DMS 273 (cell line): ENCODE measurements around the gene ZNF433.
"Not testable (repeated sequence)": the region's sequence is repeated elsewhere in the genome, so short reads cannot be mapped to it uniquely, and the experiment has no call there.

Experiments used
- DNase-seq: peaks from one replicate; lab custom pipeline; 2025; ENCODE audit not compliant: unreplicated experiment; lab: John Stamatoyannopoulos, UW

The ZNF433 gene

GRCh38 chr19:11991921-11992320, 43.6 kb downstream of the ZNF433 start:
- not testable (repeated sequence) for DNase-seq

DNA sequence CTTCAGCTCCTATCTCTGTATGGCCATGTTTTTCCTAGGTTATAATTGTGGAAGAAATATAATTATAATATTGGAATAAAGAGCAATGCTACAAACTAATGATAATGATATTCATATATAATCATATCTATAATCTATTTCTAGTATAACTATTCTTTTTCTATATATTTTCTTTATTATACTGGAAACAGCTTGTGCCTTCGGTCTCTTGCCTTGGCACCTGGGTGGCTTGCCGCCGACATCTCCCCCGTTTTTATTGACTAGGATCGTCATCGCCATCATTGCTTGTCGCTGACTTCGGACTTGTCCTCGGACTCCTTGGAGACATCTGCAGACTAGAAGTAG, 46.4 kb downstream of the ZNF433 start:
- DNase-seq = no peak

DNA sequence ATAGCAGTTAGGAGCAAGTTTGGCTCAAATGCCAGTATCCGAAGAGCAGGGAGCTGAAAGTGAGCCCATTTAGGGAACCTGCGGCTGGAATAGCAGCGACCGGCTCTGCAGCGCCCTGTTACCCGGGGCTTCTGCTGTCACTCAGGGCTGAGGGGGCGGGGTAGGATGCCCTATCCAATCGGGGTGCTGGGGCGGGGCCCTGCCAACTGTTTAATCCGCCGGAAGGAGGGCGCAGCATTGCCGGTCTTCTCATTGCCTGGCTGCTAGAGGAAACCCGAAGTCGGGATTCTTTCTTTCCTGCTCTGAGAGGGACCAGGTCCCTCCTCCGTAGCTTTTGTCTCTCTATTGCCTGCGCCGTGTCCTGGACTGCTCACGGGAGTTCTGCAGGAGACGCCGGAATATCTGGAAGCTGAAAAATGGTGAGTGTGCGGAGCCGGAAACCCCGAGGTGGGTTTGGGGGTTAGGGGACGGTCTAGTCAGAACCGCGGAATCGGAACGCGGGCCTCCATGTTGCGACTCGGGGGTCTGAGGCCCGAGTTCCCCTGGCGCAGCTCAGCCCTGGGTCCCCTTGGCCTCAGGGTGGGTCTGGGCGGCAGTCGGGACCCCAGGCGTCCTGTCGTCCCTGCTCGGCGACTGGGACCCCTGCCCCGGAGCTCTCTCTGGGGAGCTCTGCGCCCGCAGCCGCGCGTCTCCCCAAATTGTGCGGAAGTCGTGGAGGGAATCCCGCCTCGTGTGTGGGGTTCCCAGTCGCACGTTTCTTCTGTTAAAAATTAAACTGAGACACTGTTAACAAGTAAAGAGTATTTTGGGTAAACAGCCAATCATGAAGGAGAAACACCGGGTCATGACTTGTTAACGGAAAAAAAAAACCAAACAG, 47.8 kb downstream of the ZNF433 start:
- DNase-seq = peak; percentile 98

DNA sequence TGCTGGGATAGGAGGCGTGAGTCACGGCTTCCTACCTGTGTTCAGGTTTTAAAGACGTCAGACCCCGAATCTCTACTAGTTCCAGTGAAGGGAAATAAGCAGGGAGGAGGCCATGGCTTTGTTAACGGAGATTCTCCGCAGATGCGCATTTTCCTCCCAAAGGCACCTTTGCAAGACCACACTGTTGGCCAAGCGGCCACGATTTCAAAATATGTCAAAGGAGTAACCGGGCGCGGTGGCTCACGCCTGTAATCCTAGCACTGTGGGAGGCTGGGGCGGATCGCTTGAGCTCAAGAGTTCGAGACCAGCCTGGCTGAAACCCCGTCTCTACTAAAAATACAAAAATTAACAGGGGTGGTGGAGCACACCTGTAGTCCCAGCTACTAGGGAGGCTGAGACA, 48.7 kb downstream of the ZNF433 start:
- no peak for DNase-seq

DNA sequence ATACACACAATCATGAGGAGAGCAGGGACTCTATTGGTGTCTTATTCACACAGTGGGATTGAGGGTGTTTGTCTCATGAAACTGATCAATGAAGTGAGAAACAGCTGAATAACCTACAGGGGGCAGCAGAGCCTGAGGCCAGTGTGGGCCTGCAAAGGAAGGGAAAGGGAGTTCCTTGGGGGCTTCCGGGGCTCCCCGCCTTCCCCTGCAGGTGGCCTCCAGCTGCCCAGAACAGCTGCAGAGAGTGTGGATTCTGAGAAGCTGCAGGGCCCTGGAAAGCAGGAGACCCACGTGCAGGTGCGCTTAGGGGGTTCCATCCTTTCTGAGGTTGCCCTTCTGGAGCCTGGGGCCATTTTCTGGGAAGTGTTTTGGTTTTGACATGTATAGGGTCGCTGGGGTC, 50.5 kb downstream of the ZNF433 start:
- DNase-seq = peak; percentile 17

DNA sequence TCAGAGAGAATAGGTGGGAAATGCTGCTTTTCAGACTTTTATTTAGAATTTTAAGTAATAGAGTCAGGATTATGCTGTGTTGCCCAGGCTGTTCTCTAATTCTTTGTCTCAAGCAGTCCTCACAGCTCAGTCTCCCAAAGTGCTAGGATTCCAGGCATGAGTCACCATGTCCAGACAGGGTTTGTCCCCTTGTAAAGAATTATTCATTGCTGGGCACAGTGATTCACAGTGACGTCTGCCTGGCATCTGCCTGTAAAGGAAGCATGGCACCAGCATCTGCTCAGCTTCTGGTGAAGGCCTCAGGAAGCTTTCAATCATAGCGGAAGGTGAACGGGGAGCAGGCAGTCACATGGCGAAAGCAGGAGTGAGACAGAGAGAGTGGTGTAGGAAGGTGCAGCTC, 53.0 kb downstream of the ZNF433 start:
- DNase-seq = no peak

DNA sequence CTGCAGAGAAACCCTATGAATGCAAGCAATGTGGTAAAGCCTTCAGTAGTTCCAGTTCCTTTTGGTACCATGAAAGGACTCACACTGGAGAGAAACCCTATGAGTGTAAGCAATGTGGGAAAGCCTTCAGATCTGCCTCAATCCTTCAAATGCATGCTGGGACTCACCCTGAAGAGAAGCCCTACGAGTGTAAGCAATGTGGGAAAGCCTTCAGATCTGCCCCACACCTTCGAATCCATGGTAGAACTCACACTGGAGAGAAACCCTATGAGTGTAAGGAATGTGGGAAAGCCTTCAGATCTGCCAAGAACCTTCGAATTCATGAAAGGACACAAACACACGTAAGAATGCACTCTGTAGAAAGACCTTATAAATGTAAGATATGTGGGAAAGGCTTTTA, 56.0 kb downstream of the ZNF433 start:
- no peak for DNase-seq

DNA sequence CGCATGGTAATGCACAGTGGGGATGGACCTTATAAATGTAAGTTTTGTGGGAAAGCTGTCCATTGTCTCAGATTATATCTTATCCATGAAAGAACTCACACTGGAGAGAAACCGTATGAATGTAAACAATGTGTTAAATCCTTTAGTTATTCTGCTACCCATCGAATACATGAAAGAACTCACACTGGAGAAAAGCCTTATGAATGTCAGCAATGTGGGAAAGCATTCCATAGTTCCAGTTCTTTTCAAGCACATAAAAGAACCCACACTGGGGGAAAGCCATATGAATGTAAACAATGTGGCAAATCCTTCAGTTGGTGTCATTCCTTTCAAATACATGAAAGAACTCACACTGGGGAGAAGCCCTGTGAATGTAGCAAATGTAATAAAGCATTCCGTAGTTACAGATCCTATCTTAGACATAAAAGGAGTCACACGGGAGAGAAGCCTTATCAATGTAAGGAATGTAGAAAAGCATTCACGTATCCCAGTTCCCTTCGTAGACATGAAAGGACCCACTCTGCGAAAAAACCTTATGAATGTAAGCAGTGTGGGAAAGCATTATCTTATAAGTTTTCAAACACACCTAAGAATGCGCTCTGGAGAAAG, 56.9 kb downstream of the ZNF433 start:
- DNase-seq = no peak

- DNase-seq = no peak
Observed at GRCh38 chr19:11973019-11973810, 62.3 kb downstream of the ZNF433 start.

- no peak for DNase-seq
Observed at GRCh38 chr19:11971041-11971440, 64.4 kb downstream of the ZNF433 start.

DNA sequence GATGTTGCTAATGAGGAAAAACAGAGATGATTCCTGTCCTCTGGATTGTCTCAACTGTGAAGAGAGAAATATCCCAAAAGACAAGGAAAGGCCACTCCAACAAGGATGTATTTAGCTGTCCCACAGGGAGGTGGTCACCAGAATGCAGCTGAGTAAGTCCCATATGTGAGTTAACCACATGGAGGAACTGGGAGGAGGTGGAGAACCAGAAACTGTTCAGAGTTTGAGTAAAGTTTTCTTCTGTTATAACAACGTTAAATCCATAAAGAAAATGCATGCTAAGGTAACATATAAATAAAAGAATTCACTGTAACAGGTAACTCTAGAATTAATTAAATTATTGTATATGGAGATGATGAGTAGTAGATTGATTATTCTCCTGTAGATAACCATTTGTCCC, 65.3 kb downstream of the ZNF433 start:
- no peak for DNase-seq

DNA sequence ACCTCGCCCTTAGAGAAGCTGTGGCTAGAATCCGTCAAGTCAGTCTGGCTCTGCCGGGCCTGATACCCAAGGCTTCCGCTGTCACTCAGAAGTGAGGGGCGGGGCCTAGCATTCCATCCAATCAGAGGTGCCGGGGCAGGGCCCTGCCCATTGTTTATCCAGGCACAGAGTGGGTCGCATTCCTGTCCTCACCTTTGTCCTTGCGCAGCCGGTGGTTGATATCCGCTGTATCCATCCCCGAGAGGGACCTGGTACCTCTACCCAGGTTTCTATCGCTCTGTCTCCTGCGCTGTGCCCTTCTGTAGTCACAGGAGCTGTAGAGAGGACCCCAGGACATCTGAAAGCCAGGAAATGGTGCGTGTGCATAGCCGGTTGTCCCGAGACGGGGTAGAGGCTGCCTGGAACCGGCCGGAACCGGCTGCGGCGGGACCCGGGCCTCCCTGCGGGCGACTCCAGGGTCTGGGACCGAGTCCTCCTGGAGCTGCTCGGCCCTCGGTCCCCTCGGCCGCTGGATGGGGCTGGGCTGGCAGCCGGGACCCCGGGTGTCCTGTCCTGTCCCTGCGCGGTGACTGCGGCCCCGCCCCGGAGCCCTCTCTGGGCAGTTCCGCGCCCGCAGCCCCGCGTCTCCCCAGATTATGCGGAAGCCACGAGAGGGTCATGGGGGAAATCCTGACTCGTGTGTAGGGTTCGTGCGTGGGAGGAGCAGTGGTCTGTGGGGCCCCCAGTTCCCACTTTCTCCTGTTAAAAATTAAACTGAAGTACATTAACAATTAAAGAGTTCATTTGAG, 70.4 kb downstream of the ZNF433 start, which contains the start of gene ZNF763:
Gene ZNF763, plus strand, starts transcription at position 183 of the 788 bp plus-strand sequence. Its CDS starts 169 bp downstream, at position 352.
- peak; percentile 89 for DNase-seq
